Naive B cell (primary cell): ENCODE data around the gene CCDC190. TPM values are rescaled to one million over a fixed set of nuclear protein-coding genes. Genes with fewer than 3 reads are reported as not detected.

ENCODE experiments used
- ATAC-seq, 2 donors: fragments of 150-1000 bp; cut with Tn5 transposase; 2 replicates each; pipeline ENCODE4 v1.10.0; 2021; ENCODE audit warnings: low read depth in 2 of 2, mild to moderate bottlenecking in 2 of 2, moderate library complexity in 2 of 2
- DNase-seq: peaks from one replicate; pipeline ENCODE4 v3.0.0; 2022
- H3K27ac Mint-ChIP-seq, 6 donors: one replicate each; pipeline ENCODE4 v1.8.0; 2020 to 2022; ENCODE audit warnings: mild to moderate bottlenecking in 6 of 6, mixed read lengths in 6 of 6, moderate library complexity in 5 of 6, inconsistent platforms in 2 of 6
- H3K27me3 Mint-ChIP-seq, 3 donors: one replicate each; pipeline ENCODE4 v1.8.0; 2021 to 2022; ENCODE audit warnings: mixed read lengths in 3 of 3, mild to moderate bottlenecking in 1 of 3
- H3K36me3 Mint-ChIP-seq, 2 donors: one replicate each; pipeline ENCODE4 v1.8.0; 2020 to 2022; ENCODE audit warnings: mixed read lengths in 2 of 2, inconsistent platforms in 1 of 2, mild to moderate bottlenecking in 1 of 2
- H3K4me1 Mint-ChIP-seq, 3 donors: one replicate each; pipeline ENCODE4 v1.8.0; 2020 to 2022; ENCODE audit warnings: mixed read lengths in 3 of 3, inconsistent platforms in 1 of 3, mild to moderate bottlenecking in 1 of 3, moderate library complexity in 1 of 3
- H3K4me3 Mint-ChIP-seq, 8 donors: one replicate each; pipeline ENCODE4 v1.8.0; 2020 to 2022; ENCODE audit warnings: mild to moderate bottlenecking in 8 of 8, mixed read lengths in 8 of 8, moderate library complexity in 8 of 8, inconsistent platforms in 2 of 8
- H3K9me3 Mint-ChIP-seq, 7 donors: one replicate each; pipeline ENCODE4 v1.8.0; 2020 to 2022; ENCODE audit warnings: mixed read lengths in 7 of 7, mild to moderate bottlenecking in 5 of 7, inconsistent platforms in 2 of 7, moderate library complexity in 1 of 7
- polyA plus RNA-seq, 6 donors: library from polyadenylated mRNA; unstranded; fragments of 300-500 nt; fragmentation: Illumina TruSeq; gene quantifications; one replicate each; pipeline ENCODE4 v1.2.3, GENCODE V29; 2021; ENCODE audit warnings: low read depth in 6 of 6

The CCDC190 gene
- not detected for polyA plus RNA-seq

GRCh38 chr1:162861101-162861500 lies at the start of gene CCDC190:
Gene CCDC190 (minus strand): TSS chr1:162861175. CDS start chr1:162859646, 1,529 bp downstream.
- DNase-seq = no peak
- H3K4me1 Mint-ChIP-seq = no peaks in the 10 kb centered on the region
- H3K27me3 Mint-ChIP-seq = peaks cover 5 to 38% (median 34%) of the 10 kb centered on the region in 3 donors
- no peak for ATAC-seq
- H3K27ac Mint-ChIP-seq = no peak within 1 kb of the TSS
- peaks cover 0 to 2% (median 0%) of the 10 kb centered on the region in 7 donors for H3K9me3 Mint-ChIP-seq
- H3K36me3 Mint-ChIP-seq = no peaks in the 10 kb centered on the region
- H3K4me3 Mint-ChIP-seq = no peak within 1 kb of the TSS

GRCh38 chr1:162910161-162910560 lies 49.2 kb upstream of the CCDC190 start:
- peaks cover 5 to 10% of the 10 kb centered on the region in 2 donors for H3K36me3 Mint-ChIP-seq

GRCh38 chr1:162908780-162909179 lies 47.8 kb upstream of the CCDC190 start:
- DNase-seq = no peak
- no peak overlapping the region for H3K4me3 Mint-ChIP-seq
- peaks cover 5 to 10% of the 10 kb centered on the region in 2 donors for H3K36me3 Mint-ChIP-seq

More at GRCh38 chr1:162910161-162910560, 49.2 kb upstream of the CCDC190 start:
- H3K27me3 Mint-ChIP-seq = peaks cover 5 to 14% (median 6%) of the 10 kb centered on the region in 3 donors
- H3K27ac Mint-ChIP-seq = no peak overlapping the region
- H3K4me3 Mint-ChIP-seq = no peak overlapping the region
- H3K9me3 Mint-ChIP-seq = peaks cover 9 to 26% (median 14%) of the 10 kb centered on the region in 7 donors
- no peak for DNase-seq
- ATAC-seq = no peak
- H3K4me1 Mint-ChIP-seq = no peaks in the 10 kb centered on the region

GRCh38 chr1:162908236-162908635 lies 47.3 kb upstream of the CCDC190 start:
- H3K36me3 Mint-ChIP-seq = peaks cover 5 to 10% of the 10 kb centered on the region in 2 donors
- peaks cover 6 to 21% (median 11%) of the 10 kb centered on the region in 7 donors for H3K9me3 Mint-ChIP-seq
- H3K27me3 Mint-ChIP-seq = peaks cover 0 to 9% (median 5%) of the 10 kb centered on the region in 3 donors
- H3K4me1 Mint-ChIP-seq = no peaks in the 10 kb centered on the region
- ATAC-seq (no peak), DNase-seq (no peak)
- no peak overlapping the region for H3K4me3 Mint-ChIP-seq
- no peak overlapping the region for H3K27ac Mint-ChIP-seq

More at GRCh38 chr1:162908780-162909179, 47.8 kb upstream of the CCDC190 start:
- H3K27me3 Mint-ChIP-seq = peaks cover 0 to 9% (median 5%) of the 10 kb centered on the region in 3 donors
- no peaks in the 10 kb centered on the region for H3K4me1 Mint-ChIP-seq
- H3K27ac Mint-ChIP-seq = no peak overlapping the region
- peaks cover 6 to 22% (median 14%) of the 10 kb centered on the region in 7 donors for H3K9me3 Mint-ChIP-seq
- no peak for ATAC-seq

GRCh38 chr1:162906485-162906884 lies 45.5 kb upstream of the CCDC190 start:
- DNase-seq = no peak
- Mint-ChIP-seq H3K9me3 (peaks cover 0 to 5% (median 2%) of the 10 kb centered on the region in 7 donors), H3K4me1 (no peaks in the 10 kb centered on the region), H3K27ac (no peak overlapping the region), H3K4me3 (no peak overlapping the region), H3K27me3 (peaks cover 0 to 9% (median 5%) of the 10 kb centered on the region in 3 donors), H3K36me3 (no peaks in the 10 kb centered on the region)
- no peak for ATAC-seq

GRCh38 chr1:162905174-162906158 lies 44.5 kb upstream of the CCDC190 start:
- Mint-ChIP-seq H3K27ac (no peak overlapping the region), H3K4me3 (no peak overlapping the region), H3K9me3 (no peaks in the 10 kb centered on the region), H3K4me1 (no peaks in the 10 kb centered on the region), H3K27me3 (peaks cover 0 to 9% (median 5%) of the 10 kb centered on the region in 3 donors), H3K36me3 (no peaks in the 10 kb centered on the region)
- DNase-seq (no peak), ATAC-seq (no peak)

GRCh38 chr1:162904579-162904978 lies 43.6 kb upstream of the CCDC190 start:
- H3K4me3 Mint-ChIP-seq = no peak overlapping the region
- H3K27me3 Mint-ChIP-seq = peaks cover 0 to 9% (median 5%) of the 10 kb centered on the region in 3 donors
- no peaks in the 10 kb centered on the region for H3K36me3 Mint-ChIP-seq
- no peak overlapping the region for H3K27ac Mint-ChIP-seq
- no peak for ATAC-seq
- no peaks in the 10 kb centered on the region for H3K4me1 Mint-ChIP-seq
- DNase-seq = no peak
- H3K9me3 Mint-ChIP-seq = no peaks in the 10 kb centered on the region

GRCh38 chr1:162904023-162904422 lies 43.0 kb upstream of the CCDC190 start:
- ATAC-seq = no peak
- no peak for DNase-seq
- H3K9me3 Mint-ChIP-seq = no peaks in the 10 kb centered on the region
- no peaks in the 10 kb centered on the region for H3K36me3 Mint-ChIP-seq
- H3K27me3 Mint-ChIP-seq = peaks cover 0 to 5% (median 3%) of the 10 kb centered on the region in 3 donors
- H3K27ac Mint-ChIP-seq = no peak overlapping the region
- no peaks in the 10 kb centered on the region for H3K4me1 Mint-ChIP-seq
- H3K4me3 Mint-ChIP-seq = no peak overlapping the region

- no peak overlapping the region for H3K4me3 Mint-ChIP-seq
- H3K27me3 Mint-ChIP-seq = peaks cover 0 to 4% (median 0%) of the 10 kb centered on the region in 3 donors
- no peak overlapping the region for H3K27ac Mint-ChIP-seq
- ATAC-seq (no peak), DNase-seq (no peak)
- H3K4me1 Mint-ChIP-seq = no peaks in the 10 kb centered on the region
- no peaks in the 10 kb centered on the region for H3K36me3 Mint-ChIP-seq
- H3K9me3 Mint-ChIP-seq = no peaks in the 10 kb centered on the region
Observed at GRCh38 chr1:162903246-162903645, 42.3 kb upstream of the CCDC190 start.

- DNase-seq = no peak
- Mint-ChIP-seq H3K4me1 (no peaks in the 10 kb centered on the region), H3K27me3 (peaks cover 0 to 4% (median under 1%) of the 10 kb centered on the region in 3 donors), H3K36me3 (no peaks in the 10 kb centered on the region), H3K27ac (no peak overlapping the region), H3K4me3 (no peak overlapping the region), H3K9me3 (no peaks in the 10 kb centered on the region)
- ATAC-seq = no peak
Observed at GRCh38 chr1:162902416-162902815, 41.4 kb upstream of the CCDC190 start.

- no peaks in the 10 kb centered on the region for H3K4me1 Mint-ChIP-seq
- no peak for ATAC-seq
- peaks cover 0 to 10% (median under 1%) of the 10 kb centered on the region in 3 donors for H3K27me3 Mint-ChIP-seq
- H3K27ac Mint-ChIP-seq = no peak overlapping the region
- no peak overlapping the region for H3K4me3 Mint-ChIP-seq
- DNase-seq = no peak
- H3K36me3 Mint-ChIP-seq = no peaks in the 10 kb centered on the region
- H3K9me3 Mint-ChIP-seq = no peaks in the 10 kb centered on the region
Observed at GRCh38 chr1:162901243-162901642, 40.3 kb upstream of the CCDC190 start.

- Mint-ChIP-seq H3K36me3 (no peaks in the 10 kb centered on the region), H3K27me3 (peaks cover 0 to 10% (median 0%) of the 10 kb centered on the region in 3 donors), H3K4me1 (no peaks in the 10 kb centered on the region), H3K4me3 (no peak overlapping the region), H3K27ac (no peak overlapping the region), H3K9me3 (no peaks in the 10 kb centered on the region)
- DNase-seq (no peak), ATAC-seq (no peak)
Observed at GRCh38 chr1:162899422-162900146, 38.6 kb upstream of the CCDC190 start.

GRCh38 chr1:162893612-162893908 lies 32.6 kb upstream of the CCDC190 start:
- H3K27ac Mint-ChIP-seq = no peak overlapping the region
- H3K27me3 Mint-ChIP-seq = peaks cover 5 to 18% (median 7%) of the 10 kb centered on the region in 3 donors
- peaks cover 0 to 2% (median 0%) of the 10 kb centered on the region in 7 donors for H3K9me3 Mint-ChIP-seq
- ATAC-seq (no peak), DNase-seq (no peak)
- no peak overlapping the region for H3K4me3 Mint-ChIP-seq
- H3K4me1 Mint-ChIP-seq = peaks cover 0 to 5% (median 0%) of the 10 kb centered on the region in 3 donors
- no peaks in the 10 kb centered on the region for H3K36me3 Mint-ChIP-seq
